Ramos (cell line): Measurements from ENCODE around the gene TTC21A.
"Not testable (repeated sequence)": the region's sequence is repeated elsewhere in the genome, so short reads cannot be mapped to it uniquely, and the experiment has no call there.

Experiments
- in situ Hi-C: fragments of 300-500 bp; cut with MboI; formaldehyde crosslinking; loops from one replicate; pipeline ENCODE4 v1.14.3; 2022; ENCODE audit warnings: low sequenced_read_pairs; ENCODE audit not compliant: unreplicated experiment

The TTC21A gene

GRCh38 chr3:39107388-39108199 lies at the start of gene TTC21A, which contains the start of gene GORASP1:
Gene TTC21A (plus strand): TSS chr3:39107680. CDS start chr3:39107838, 158 bp downstream.
Gene GORASP1 (minus strand): TSS chr3:39107627. CDS start chr3:39107541, 86 bp downstream.
- in situ Hi-C loops, result no loop called here

GRCh38 chr3:39061228-39061627 lies 46.3 kb upstream of the TTC21A start:
- in situ Hi-C loops, result not testable (repeated sequence)

GRCh38 chr3:39062180-39062579 lies 45.3 kb upstream of the TTC21A start:
- in situ Hi-C loops, result no loop called here

- in situ Hi-C loops, result no loop called here
Measured at GRCh38 chr3:39063143-39063542, 44.3 kb upstream of the TTC21A start.

- in situ Hi-C loops, result no loop called here
Measured at GRCh38 chr3:39064646-39065045, 42.8 kb upstream of the TTC21A start.

- in situ Hi-C loops, result no loop called here
Measured at GRCh38 chr3:39065197-39065596, 42.3 kb upstream of the TTC21A start.

GRCh38 chr3:39067286-39067685 lies 40.2 kb upstream of the TTC21A start:
- in situ Hi-C loops, result no loop called here

GRCh38 chr3:39068556-39068955 lies 38.9 kb upstream of the TTC21A start:
- in situ Hi-C loops, result no loop called here

GRCh38 chr3:39075910-39076309 lies 31.6 kb upstream of the TTC21A start:
- in situ Hi-C loops, result no loop called here

- in situ Hi-C loops, result no loop called here
Measured at GRCh38 chr3:39079530-39079929, 27.9 kb upstream of the TTC21A start.

GRCh38 chr3:39080026-39080425 lies 27.5 kb upstream of the TTC21A start:
- in situ Hi-C loops, result no loop called here

- in situ Hi-C loops, result no loop called here
Measured at GRCh38 chr3:39082666-39083313, 24.7 kb upstream of the TTC21A start.

- in situ Hi-C loops, result no loop called here
Measured at GRCh38 chr3:39086144-39086543, 21.3 kb upstream of the TTC21A start.

GRCh38 chr3:39088456-39088855 lies 19.0 kb upstream of the TTC21A start:
- in situ Hi-C loops, result no loop called here

GRCh38 chr3:39088889-39089288 lies 18.6 kb upstream of the TTC21A start:
- in situ Hi-C loops, result no loop called here

- in situ Hi-C loops, result loop anchor here (10.0 kb wide), 1 partner anchor 194 kb away; the partner anchor contains the start of gene CX3CR1
Measured at GRCh38 chr3:39090922-39091321, 16.6 kb upstream of the TTC21A start.

- in situ Hi-C loops, result loop anchor here (5.0 to 10.0 kb wide), 2 partner anchors 82 to 190 kb away; partner anchors contain the start of gene CX3CR1
Measured at GRCh38 chr3:39094851-39095677, 12.4 kb upstream of the TTC21A start.

GRCh38 chr3:39095778-39096177 lies 11.7 kb upstream of the TTC21A start:
- in situ Hi-C loops, result loop anchor here (5.0 to 10.0 kb wide), 2 partner anchors 82 to 189 kb away; partner anchors contain the start of gene CX3CR1

- in situ Hi-C loops, result loop anchor here (5.0 to 10.0 kb wide), 2 partner anchors 81 to 188 kb away; partner anchors contain the start of gene CX3CR1
Measured at GRCh38 chr3:39096775-39097174, 10.7 kb upstream of the TTC21A start.
